ENCODE results near the gene C5orf47.

DNA sequence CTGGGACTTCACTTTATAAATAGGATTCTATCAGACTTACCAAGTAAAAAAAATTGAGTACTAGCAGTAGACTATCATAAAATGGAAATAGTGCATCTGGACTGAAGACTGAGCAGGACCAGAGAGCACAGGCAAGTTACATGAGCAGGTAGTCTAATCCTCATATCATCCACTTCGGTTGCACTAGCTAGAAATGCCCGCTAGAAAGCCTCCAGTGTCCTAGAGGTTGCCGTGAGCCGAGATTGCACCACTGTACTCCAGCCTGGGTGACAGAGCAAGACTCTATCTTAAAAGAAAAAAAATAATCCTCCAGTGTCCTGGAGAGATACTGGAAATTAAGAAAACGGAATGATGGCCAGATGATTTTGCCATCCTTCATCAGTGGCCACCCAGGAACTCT lies 20.0 kb downstream of the C5orf47 start:
- TF ChIP-seq, protein P1, sequence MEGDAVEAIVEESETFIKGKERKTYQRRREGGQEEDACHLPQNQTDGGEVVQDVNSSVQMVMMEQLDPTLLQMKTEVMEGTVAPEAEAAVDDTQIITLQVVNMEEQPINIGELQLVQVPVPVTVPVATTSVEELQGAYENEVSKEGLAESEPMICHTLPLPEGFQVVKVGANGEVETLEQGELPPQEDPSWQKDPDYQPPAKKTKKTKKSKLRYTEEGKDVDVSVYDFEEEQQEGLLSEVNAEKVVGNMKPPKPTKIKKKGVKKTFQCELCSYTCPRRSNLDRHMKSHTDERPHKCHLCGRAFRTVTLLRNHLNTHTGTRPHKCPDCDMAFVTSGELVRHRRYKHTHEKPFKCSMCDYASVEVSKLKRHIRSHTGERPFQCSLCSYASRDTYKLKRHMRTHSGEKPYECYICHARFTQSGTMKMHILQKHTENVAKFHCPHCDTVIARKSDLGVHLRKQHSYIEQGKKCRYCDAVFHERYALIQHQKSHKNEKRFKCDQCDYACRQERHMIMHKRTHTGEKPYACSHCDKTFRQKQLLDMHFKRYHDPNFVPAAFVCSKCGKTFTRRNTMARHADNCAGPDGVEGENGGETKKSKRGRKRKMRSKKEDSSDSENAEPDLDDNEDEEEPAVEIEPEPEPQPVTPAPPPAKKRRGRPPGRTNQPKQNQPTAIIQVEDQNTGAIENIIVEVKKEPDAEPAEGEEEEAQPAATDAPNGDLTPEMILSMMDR (IDR thresholded peaks at IDR 0.05), result no peak
- TF ChIP-seq POLR2AphosphoS5 (IDR thresholded peaks at IDR 0.05), result no peak
- no peak for TF ChIP-seq EP300 (IDR thresholded peaks at IDR 0.05; ENCODE audit: low read depth)
- TF ChIP-seq POLR2A (IDR thresholded peaks at IDR 0.05), result no peak

All from transverse colon (tissue), 4 donors.